GM19468 (cell line): ENCODE measurements around the gene DEFB112.

ENCODE experiments used
- ATAC-seq: cut with Tn5 transposase; IDR thresholded peaks from one replicate; pipeline ENCODE4 v1.9.1; 2021; ENCODE audit warnings: mild to moderate bottlenecking, moderate library complexity, moderate number of reproducible peaks; ENCODE audit not compliant: unreplicated experiment; ENCODE audit errors: extremely low read depth

DEFB112 gene

DNA sequence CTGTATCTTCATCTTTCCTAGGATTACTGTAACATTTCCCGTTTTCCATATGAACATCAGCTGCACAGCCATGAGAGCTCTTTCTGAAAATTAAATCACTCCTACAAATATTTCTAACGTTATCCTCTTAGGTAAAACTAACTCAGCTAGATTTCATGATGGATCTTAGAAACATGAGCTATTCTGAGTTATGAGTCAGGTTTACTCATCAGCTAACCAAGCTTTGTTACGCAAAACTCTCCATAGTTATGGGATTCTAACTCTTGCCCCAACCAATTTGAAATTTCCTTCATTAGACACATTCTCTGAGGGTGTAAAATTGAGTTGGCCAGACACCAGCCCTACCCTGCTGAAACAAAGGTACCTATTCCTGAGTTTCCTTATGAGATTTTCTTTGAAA lies 41.9 kb downstream of the DEFB112 start:
- ATAC-seq, result no peak

GRCh38 chr6:50003139-50003538 lies 46.6 kb downstream of the DEFB112 start:
- no peak for ATAC-seq

DNA sequence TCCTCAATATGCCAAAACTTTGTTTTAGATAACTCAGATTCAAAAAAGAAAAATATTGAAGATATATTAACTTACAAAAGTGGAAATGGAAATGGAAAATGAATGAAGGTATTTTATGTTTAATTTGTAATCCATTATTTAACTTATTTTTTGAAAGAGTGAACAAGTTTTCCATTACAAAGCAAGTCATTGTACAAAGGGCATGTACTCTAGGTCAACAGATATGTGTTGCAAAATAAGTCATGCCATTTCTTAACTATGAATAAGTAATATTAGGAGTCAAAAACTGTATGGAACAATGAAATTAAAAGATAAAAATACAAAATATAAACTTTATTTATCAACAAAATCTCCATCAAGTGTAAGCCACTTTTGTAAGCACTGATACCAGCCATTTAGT lies 54.5 kb downstream of the DEFB112 start:
- no peak for ATAC-seq
